ENCODE results near the gene INTS2.

Gene INTS2

GRCh38 chr17:61816538-61816937 is 111.2 kb downstream of the INTS2 start:
- DNase-seq, result no peak

DNA sequence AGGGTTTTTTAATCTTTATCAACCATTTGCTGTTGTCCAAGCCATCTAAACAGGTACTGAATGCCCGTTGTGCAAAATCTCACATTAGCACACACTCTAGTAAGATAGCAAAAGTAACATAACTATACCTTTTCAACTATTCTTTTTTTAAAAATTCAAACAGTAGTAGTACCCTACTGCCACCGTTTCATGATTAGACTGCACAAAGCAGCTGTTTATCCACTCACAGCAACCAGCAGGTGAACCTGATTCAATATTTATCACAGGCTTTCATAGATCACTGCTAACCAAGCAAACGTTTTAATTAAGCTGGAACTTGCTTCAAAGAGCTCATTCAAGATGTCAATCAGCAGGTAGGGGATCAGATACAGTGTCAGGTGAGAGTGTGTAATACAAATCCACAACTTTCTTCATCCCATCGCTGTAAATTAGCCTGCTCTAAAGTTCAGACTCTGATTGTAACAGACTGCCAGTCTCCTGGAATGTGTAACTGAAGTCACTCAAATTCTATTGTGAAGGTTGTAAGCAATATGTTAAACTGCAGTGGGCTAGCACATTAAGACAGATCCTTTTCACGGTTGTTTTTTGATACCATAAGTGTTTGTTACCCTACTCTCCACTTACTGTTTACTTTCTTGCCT is 111.8 kb downstream of the INTS2 start:
- DNase-seq, result no peak
